ENCODE data around the gene SCGB1D1. TPM values are rescaled to one million over a fixed set of nuclear protein-coding genes. Genes with fewer than 3 reads are reported as not detected.

Gene SCGB1D1
- polyA plus RNA-seq, 2 of the 4 experiments (the other 2 are of a cell fraction), result not detected

DNA sequence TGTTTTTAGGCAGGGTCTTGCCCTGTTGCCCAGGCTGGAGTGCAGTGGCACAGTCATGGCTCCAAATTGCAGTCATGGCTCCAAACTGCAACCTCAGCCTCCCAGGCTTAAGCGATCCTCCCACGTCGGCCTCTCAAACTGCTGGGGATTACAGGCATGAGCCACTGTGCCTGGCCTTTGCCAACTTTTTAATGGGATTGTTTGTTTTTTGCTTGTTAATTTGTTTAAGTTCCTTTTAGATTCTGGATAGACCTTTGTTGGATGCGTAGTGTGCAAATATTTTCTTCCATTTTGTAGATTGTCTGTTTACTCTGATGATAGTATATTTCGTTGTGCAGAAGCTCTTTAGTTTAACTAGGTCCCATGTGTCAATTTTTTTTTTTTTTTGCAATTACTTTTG is 10.0 kb upstream of the SCGB1D1 start:
- DNase-seq (ENCODE audit: low read depth in 1 of 2, low spot score in 1 of 2) (no peak), ATAC-seq (no peak), FAIRE-seq (no peak)
- H3K9me3 ChIP-seq, result no peaks in the 10 kb centered on the region
- no peak overlapping the region for H3K4me2 ChIP-seq
- ChIA-PET POLR2A (no interaction called here), CTCF (no interaction called here)
- H3K4me3 ChIP-seq, result no peak overlapping the region
- TF ChIP-seq CBX2 (IDR thresholded peaks at IDR 0.05; ENCODE audit: borderline replicate concordance, low read depth) (no peak), CHD2 (IDR thresholded peaks at IDR 0.05; ENCODE audit: low read length, partially characterized antibody) (no peak), CEBPB (IDR thresholded peaks at IDR 0.05) (no peak), TP53 (CRISPR knock-in tag; IDR thresholded peaks at IDR 0.05) (no peak), PHF8 (IDR thresholded peaks at IDR 0.05; ENCODE audit: borderline replicate concordance, low read depth) (no peak), MAFK (IDR thresholded peaks at IDR 0.05; ENCODE audit: partially characterized antibody) (no peak), TFCP2L1 (CRISPR knock-in tag; IDR thresholded peaks at IDR 0.05) (no peak), MAZ (IDR thresholded peaks at IDR 0.05; ENCODE audit: borderline replicate concordance, low read depth, low read length) (no peak), GATA3 (IDR thresholded peaks at IDR 0.05; ENCODE audit: borderline replicate concordance) (no peak), ZFP36 (IDR thresholded peaks at IDR 0.05; ENCODE audit: borderline replicate concordance, partially characterized antibody) (no peak), FOXS1 (CRISPR knock-in tag; IDR thresholded peaks at IDR 0.05) (no peak), RARB (CRISPR knock-in tag; IDR thresholded peaks at IDR 0.05) (no peak), RNF2 (IDR thresholded peaks at IDR 0.05; ENCODE audit: borderline replicate concordance, low read depth) (no peak)
- TF ChIP-seq, protein P1, sequence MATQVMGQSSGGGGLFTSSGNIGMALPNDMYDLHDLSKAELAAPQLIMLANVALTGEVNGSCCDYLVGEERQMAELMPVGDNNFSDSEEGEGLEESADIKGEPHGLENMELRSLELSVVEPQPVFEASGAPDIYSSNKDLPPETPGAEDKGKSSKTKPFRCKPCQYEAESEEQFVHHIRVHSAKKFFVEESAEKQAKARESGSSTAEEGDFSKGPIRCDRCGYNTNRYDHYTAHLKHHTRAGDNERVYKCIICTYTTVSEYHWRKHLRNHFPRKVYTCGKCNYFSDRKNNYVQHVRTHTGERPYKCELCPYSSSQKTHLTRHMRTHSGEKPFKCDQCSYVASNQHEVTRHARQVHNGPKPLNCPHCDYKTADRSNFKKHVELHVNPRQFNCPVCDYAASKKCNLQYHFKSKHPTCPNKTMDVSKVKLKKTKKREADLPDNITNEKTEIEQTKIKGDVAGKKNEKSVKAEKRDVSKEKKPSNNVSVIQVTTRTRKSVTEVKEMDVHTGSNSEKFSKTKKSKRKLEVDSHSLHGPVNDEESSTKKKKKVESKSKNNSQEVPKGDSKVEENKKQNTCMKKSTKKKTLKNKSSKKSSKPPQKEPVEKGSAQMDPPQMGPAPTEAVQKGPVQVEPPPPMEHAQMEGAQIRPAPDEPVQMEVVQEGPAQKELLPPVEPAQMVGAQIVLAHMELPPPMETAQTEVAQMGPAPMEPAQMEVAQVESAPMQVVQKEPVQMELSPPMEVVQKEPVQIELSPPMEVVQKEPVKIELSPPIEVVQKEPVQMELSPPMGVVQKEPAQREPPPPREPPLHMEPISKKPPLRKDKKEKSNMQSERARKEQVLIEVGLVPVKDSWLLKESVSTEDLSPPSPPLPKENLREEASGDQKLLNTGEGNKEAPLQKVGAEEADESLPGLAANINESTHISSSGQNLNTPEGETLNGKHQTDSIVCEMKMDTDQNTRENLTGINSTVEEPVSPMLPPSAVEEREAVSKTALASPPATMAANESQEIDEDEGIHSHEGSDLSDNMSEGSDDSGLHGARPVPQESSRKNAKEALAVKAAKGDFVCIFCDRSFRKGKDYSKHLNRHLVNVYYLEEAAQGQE (IDR thresholded peaks at IDR 0.05), result no peak
- TF ChIP-seq, protein P2, sequence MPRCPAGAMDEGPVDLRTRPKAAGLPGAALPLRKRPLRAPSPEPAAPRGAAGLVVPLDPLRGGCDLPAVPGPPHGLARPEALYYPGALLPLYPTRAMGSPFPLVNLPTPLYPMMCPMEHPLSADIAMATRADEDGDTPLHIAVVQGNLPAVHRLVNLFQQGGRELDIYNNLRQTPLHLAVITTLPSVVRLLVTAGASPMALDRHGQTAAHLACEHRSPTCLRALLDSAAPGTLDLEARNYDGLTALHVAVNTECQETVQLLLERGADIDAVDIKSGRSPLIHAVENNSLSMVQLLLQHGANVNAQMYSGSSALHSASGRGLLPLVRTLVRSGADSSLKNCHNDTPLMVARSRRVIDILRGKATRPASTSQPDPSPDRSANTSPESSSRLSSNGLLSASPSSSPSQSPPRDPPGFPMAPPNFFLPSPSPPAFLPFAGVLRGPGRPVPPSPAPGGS (IDR thresholded peaks at IDR 0.05), result no peak
- 39% methylated on average over 5 of the region's 5 CpGs for WGBS (ENCODE audit: missing lambda C conversion rate)
- H3K27ac ChIP-seq, result no peak overlapping the region
- H3K4me1 ChIP-seq, result no peaks in the 10 kb centered on the region

DNA sequence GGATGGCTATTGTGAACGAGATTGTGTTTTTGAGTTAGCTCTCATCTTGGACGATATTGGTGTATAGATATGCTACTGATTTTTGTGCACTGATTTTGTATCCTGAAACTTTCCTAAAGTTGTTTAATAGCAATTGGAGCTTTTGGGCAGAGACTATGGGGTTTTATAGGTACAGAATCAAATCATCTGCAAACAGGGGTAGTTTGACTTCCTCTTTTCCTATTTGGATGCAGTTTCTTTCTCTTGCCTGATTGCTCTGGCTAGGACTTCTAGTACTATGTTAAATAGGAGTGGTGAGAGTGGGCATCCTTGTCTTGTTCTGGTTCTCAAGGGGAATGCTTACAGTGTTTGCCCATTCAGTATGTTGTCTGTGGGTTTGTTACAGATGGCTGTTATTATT is 8.9 kb upstream of the SCGB1D1 start:
- CTCF ChIA-PET, result no interaction called here
- Histone ChIP-seq H3K27ac (no peak overlapping the region), H3K9me3 (no peaks in the 10 kb centered on the region), H3K4me3 (no peak overlapping the region), H3K4me2 (no peak overlapping the region), H3K4me1 (no peaks in the 10 kb centered on the region)
- ATAC-seq (no peak), FAIRE-seq (no peak), DNase-seq (ENCODE audit: low read depth in 1 of 2, low spot score in 1 of 2) (no peak)
- TF ChIP-seq, protein P3, sequence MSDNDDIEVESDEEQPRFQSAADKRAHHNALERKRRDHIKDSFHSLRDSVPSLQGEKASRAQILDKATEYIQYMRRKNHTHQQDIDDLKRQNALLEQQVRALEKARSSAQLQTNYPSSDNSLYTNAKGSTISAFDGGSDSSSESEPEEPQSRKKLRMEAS (IDR thresholded peaks at IDR 0.05), result no peak
- TF ChIP-seq, protein P4, sequence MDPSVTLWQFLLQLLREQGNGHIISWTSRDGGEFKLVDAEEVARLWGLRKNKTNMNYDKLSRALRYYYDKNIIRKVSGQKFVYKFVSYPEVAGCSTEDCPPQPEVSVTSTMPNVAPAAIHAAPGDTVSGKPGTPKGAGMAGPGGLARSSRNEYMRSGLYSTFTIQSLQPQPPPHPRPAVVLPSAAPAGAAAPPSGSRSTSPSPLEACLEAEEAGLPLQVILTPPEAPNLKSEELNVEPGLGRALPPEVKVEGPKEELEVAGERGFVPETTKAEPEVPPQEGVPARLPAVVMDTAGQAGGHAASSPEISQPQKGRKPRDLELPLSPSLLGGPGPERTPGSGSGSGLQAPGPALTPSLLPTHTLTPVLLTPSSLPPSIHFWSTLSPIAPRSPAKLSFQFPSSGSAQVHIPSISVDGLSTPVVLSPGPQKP (IDR thresholded peaks at IDR 0.05; ENCODE audit: low read depth, low read length), result no peak
- TF ChIP-seq FOXS1 (CRISPR knock-in tag; IDR thresholded peaks at IDR 0.05), result no peak
- TF ChIP-seq, protein P5, sequence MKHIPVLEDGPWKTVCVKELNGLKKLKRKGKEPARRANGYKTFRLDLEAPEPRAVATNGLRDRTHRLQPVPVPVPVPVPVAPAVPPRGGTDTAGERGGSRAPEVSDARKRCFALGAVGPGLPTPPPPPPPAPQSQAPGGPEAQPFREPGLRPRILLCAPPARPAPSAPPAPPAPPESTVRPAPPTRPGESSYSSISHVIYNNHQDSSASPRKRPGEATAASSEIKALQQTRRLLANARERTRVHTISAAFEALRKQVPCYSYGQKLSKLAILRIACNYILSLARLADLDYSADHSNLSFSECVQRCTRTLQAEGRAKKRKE (CRISPR knock-in tag; IDR thresholded peaks at IDR 0.05; ENCODE audit: low read depth), result no peak
- TF ChIP-seq RNF2 (IDR thresholded peaks at IDR 0.05; ENCODE audit: borderline replicate concordance, low read depth), result no peak
- TF ChIP-seq CEBPB (IDR thresholded peaks at IDR 0.05), result no peak
- TF ChIP-seq SREBF2 (IDR thresholded peaks at IDR 0.05), result no peak
- no peak for TF ChIP-seq CBX8 (IDR thresholded peaks at IDR 0.05)
- no peak for TF ChIP-seq FOSB (CRISPR knock-in tag; IDR thresholded peaks at IDR 0.05)
- TF ChIP-seq NR3C1 (IDR thresholded peaks at IDR 0.05), result no peak
- no peak for TF ChIP-seq HOXA7 (CRISPR knock-in tag; IDR thresholded peaks at IDR 0.05)
- TF ChIP-seq MAFK (IDR thresholded peaks at IDR 0.05; ENCODE audit: partially characterized antibody), result no peak
- TF ChIP-seq ZSCAN20 (CRISPR knock-in tag; IDR thresholded peaks at IDR 0.05), result no peak
- no peak for TF ChIP-seq KDM1A (IDR thresholded peaks at IDR 0.05; ENCODE audit: low read depth)
- TF ChIP-seq, protein P6, sequence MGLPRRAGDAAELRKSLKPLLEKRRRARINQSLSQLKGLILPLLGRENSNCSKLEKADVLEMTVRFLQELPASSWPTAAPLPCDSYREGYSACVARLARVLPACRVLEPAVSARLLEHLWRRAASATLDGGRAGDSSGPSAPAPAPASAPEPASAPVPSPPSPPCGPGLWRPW (IDR thresholded peaks at IDR 0.05), result no peak
- no peak for TF ChIP-seq ZC3H11A (IDR thresholded peaks at IDR 0.05)
- 22% methylated on average over 2 of the region's 2 CpGs for WGBS (ENCODE audit: missing lambda C conversion rate)
- POLR2A ChIA-PET, result no interaction called here
